ENCODE measurements around the gene TMC7.

The TMC7 gene

DNA sequence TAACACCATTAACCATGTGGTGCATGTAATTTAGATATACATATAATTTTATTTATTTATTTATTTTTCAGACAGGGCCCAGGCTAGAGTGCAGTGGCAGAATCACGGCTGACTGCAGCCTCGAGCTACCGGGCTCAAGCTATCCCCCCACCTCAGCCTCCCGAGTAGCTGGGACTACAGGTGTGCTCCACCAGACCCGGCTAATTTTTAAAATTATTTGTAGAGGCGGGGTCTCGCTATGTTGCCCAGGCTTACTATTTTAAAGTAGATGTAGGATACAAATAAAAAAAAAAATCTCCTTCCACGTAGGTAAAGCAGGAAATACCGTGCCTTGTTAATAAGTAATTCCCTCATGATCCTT lies 83.2 kb downstream of the TMC7 start:
- no peaks in the 10 kb centered on the region for H3K27me3 ChIP-seq (ENCODE audit: insufficient read depth, poor library complexity, severe bottlenecking)
- TF ChIP-seq SPI1 (IDR thresholded peaks at IDR 0.05; ENCODE audit: borderline replicate concordance, low read depth), result no peak
- TF ChIP-seq, protein P1, sequence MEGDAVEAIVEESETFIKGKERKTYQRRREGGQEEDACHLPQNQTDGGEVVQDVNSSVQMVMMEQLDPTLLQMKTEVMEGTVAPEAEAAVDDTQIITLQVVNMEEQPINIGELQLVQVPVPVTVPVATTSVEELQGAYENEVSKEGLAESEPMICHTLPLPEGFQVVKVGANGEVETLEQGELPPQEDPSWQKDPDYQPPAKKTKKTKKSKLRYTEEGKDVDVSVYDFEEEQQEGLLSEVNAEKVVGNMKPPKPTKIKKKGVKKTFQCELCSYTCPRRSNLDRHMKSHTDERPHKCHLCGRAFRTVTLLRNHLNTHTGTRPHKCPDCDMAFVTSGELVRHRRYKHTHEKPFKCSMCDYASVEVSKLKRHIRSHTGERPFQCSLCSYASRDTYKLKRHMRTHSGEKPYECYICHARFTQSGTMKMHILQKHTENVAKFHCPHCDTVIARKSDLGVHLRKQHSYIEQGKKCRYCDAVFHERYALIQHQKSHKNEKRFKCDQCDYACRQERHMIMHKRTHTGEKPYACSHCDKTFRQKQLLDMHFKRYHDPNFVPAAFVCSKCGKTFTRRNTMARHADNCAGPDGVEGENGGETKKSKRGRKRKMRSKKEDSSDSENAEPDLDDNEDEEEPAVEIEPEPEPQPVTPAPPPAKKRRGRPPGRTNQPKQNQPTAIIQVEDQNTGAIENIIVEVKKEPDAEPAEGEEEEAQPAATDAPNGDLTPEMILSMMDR (IDR thresholded peaks at IDR 0.05; ENCODE audit: insufficient read depth, low read length), result no peak
- TF ChIP-seq POLR2AphosphoS5 (IDR thresholded peaks at IDR 0.05; ENCODE audit: low read depth), result no peak
- no peak for TF ChIP-seq GABPA (IDR thresholded peaks at IDR 0.05; ENCODE audit: low read depth)
- TF ChIP-seq, protein P2, sequence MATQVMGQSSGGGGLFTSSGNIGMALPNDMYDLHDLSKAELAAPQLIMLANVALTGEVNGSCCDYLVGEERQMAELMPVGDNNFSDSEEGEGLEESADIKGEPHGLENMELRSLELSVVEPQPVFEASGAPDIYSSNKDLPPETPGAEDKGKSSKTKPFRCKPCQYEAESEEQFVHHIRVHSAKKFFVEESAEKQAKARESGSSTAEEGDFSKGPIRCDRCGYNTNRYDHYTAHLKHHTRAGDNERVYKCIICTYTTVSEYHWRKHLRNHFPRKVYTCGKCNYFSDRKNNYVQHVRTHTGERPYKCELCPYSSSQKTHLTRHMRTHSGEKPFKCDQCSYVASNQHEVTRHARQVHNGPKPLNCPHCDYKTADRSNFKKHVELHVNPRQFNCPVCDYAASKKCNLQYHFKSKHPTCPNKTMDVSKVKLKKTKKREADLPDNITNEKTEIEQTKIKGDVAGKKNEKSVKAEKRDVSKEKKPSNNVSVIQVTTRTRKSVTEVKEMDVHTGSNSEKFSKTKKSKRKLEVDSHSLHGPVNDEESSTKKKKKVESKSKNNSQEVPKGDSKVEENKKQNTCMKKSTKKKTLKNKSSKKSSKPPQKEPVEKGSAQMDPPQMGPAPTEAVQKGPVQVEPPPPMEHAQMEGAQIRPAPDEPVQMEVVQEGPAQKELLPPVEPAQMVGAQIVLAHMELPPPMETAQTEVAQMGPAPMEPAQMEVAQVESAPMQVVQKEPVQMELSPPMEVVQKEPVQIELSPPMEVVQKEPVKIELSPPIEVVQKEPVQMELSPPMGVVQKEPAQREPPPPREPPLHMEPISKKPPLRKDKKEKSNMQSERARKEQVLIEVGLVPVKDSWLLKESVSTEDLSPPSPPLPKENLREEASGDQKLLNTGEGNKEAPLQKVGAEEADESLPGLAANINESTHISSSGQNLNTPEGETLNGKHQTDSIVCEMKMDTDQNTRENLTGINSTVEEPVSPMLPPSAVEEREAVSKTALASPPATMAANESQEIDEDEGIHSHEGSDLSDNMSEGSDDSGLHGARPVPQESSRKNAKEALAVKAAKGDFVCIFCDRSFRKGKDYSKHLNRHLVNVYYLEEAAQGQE (IDR thresholded peaks at IDR 0.05; ENCODE audit: insufficient replicate concordance, low read depth), result no peak
- no peak for DNase-seq (ENCODE audit: low read depth in 1 of 2, low spot score in 1 of 2)
- no peak overlapping the region; the same call in 1 of the 2 replicates for H3K4me3 ChIP-seq (replicated peaks; ENCODE audit: insufficient read depth, low read length)
- H3K27ac ChIP-seq (replicated peaks), result peak overlapping the region; percentile 100

DNA sequence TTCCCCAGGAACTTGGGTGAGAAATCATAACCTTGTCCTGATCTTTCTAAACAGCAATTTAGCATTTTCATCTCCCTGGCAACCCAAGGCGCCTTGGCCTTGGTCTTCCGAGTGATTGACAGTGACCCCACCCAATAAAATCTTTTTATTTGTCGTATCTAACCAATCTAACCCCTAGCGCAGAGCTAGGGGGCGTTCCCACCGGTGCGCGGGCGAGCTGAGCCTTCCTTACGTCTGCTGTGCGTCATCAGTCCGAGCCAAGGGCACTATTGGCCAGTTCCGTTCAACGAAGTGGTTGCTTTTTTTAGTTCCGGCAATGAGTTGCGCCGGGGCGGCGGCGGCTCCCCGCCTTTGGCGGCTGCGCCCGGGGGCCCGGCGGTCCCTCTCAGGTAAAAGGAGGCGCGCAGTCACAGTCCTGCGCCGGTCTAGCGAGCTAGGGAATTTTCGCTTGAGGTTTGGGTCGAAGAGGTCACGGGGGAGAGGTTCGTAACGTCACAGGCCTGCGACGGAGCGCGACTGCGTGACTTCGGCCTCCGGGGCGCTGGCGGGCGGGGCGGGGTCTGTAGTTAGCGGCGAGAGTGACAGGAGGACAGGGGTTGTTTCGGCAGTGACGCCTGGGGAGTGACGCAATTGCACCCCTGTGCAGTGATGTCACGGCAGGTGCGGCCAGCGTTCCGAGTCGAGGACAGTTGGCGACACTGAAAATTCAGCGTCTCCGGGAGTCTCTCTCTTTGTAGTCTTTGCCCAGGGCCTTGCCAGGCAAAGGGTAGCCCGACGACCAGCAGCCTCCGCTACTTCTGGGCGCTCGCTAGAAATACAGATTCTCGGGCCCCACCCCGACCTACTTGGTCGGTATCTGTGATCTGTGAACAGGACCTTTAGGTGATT lies 83.9 kb downstream of the TMC7 start, which contains the start of gene COQ7:
Gene COQ7 (plus strand): TSS at position 266 of the 888 bp plus-strand sequence. CDS start 51 bp downstream, at position 317.
- TF ChIP-seq POLR2AphosphoS5 (IDR thresholded peaks at IDR 0.05; ENCODE audit: low read depth) (peak; percentile 64), GABPA (IDR thresholded peaks at IDR 0.05; ENCODE audit: low read depth) (peak; percentile 37), SPI1 (IDR thresholded peaks at IDR 0.05; ENCODE audit: borderline replicate concordance, low read depth) (peak; percentile 37; the same call in 1 of the 2 replicates)
- TF ChIP-seq, protein P2 (IDR thresholded peaks at IDR 0.05; ENCODE audit: insufficient replicate concordance, low read depth), result no peak
- TF ChIP-seq, protein P1 (IDR thresholded peaks at IDR 0.05; ENCODE audit: insufficient read depth, low read length), result no peak
- peak within 1 kb of the TSS; percentile 65 for H3K4me3 ChIP-seq (replicated peaks; ENCODE audit: insufficient read depth, low read length)
- DNase-seq (ENCODE audit: low read depth in 1 of 2, low spot score in 1 of 2), result peak; percentile 98 to 99
- H3K27me3 ChIP-seq (ENCODE audit: insufficient read depth, poor library complexity, severe bottlenecking), result no peaks in the 10 kb centered on the region
- peak within 1 kb of the TSS; percentile 100 for H3K27ac ChIP-seq (replicated peaks)

DNA sequence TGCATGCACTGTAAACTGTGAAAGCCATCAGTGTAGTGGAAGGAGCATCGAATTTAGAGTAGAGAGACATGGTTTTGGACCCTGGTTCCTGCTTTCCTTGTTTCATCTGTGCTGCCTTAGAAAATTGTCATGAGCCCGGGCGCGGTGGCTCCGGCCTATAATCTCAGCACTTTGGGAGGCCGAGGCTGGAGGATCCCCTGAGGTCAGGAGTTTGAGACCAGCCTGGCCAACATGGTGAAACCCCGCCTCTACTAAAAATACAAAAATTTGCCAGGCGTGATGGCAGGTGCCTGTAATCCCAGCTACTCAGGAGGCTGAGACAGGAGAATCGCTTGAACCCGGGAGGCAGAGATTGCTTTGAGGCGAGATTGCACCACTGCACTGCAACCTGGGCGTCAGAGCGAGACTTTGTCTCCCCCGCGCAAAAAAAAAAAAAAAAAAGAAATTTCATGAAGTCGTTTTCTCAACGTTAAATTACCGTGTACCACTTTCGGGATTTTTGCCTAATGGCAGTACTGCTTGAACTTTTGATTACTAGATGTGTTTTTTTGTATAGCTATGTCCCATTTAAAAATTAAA lies 84.6 kb downstream of the TMC7 start:
- H3K4me3 ChIP-seq (replicated peaks; ENCODE audit: insufficient read depth, low read length), result peak overlapping the region; percentile 65
- TF ChIP-seq, protein P2 (IDR thresholded peaks at IDR 0.05; ENCODE audit: insufficient replicate concordance, low read depth), result no peak
- no peak for TF ChIP-seq SPI1 (IDR thresholded peaks at IDR 0.05; ENCODE audit: borderline replicate concordance, low read depth)
- TF ChIP-seq, protein P1 (IDR thresholded peaks at IDR 0.05; ENCODE audit: insufficient read depth, low read length), result no peak
- TF ChIP-seq GABPA (IDR thresholded peaks at IDR 0.05; ENCODE audit: low read depth), result no peak
- TF ChIP-seq POLR2AphosphoS5 (IDR thresholded peaks at IDR 0.05; ENCODE audit: low read depth), result no peak
- H3K27ac ChIP-seq (replicated peaks), result peak overlapping the region; percentile 100
- H3K27me3 ChIP-seq (ENCODE audit: insufficient read depth, poor library complexity, severe bottlenecking), result no peaks in the 10 kb centered on the region
- peak in 1 of 2 experiments; percentile 13 for DNase-seq (ENCODE audit: low read depth in 1 of 2, low spot score in 1 of 2)
